Body of pancreas (tissue), 4 donors: Measurements from ENCODE around the gene SKIC8. TPM values are rescaled to one million over a fixed set of nuclear protein-coding genes. Genes with fewer than 3 reads are reported as not detected.

ENCODE experiments used
- ATAC-seq: fragments of 150-250 bp; one replicate; pipeline ENCODE4 v1.9.1; 2016
- DNase-seq, 4 donors: peaks; one replicate each; pipeline ENCODE4 v3.0.0-alpha.2; 2019
- H3K27ac ChIP-seq, 4 donors: fragments of 200-600 bp; sonication (generic); 1 replicate in 3 of 4; 2 replicates in 1 of 4; pipeline versions ENCODE4 v1.5.1 to v1.6.1; 2016 to 2019; ENCODE audit warnings: mild to moderate bottlenecking in 1 of 4, mixed read lengths in 1 of 4, moderate library complexity in 1 of 4
- H3K27me3 ChIP-seq, 2 donors: fragments of 200-600 bp; sonication (generic); one replicate each; pipeline ENCODE4 v1.6.0; 2016; ENCODE audit warnings: mild to moderate bottlenecking in 1 of 2
- H3K36me3 ChIP-seq, 2 donors: fragments of 200-600 bp; sonication (generic); replicated peaks in 1 of 2; 2 replicates each; pipeline ENCODE4 v1.5.1; 2016; ENCODE audit warnings: low read depth in 2 of 2; ENCODE audit not compliant: insufficient read depth in 1 of 2
- H3K4me1 ChIP-seq: fragments of 200-600 bp; sonication (generic); one replicate; pipeline ENCODE4 v1.6.0; 2016
- H3K4me3 ChIP-seq, 2 donors: fragments of 200-600 bp; sonication (generic); 1 replicate in 1 of 2; 2 replicates in 1 of 2; pipeline ENCODE4 v1.5.1; 2016 to 2019
- H3K9me3 ChIP-seq, 3 donors: fragments of 200-600 bp; sonication (generic); 1 replicate in 2 of 3; 2 replicates in 1 of 3; pipeline ENCODE4 v1.5.1; 2016
- POLR2A ChIP-seq, 3 donors: fragments of 450-650 bp; IDR thresholded peaks; one replicate each; pipeline ENCODE4 v1.6.1; 2016; ENCODE audit warnings: antibody characterized with exemption in 3 of 3, mild to moderate bottlenecking in 2 of 3
- WGBS, 2 donors: methylation state at CpG; one replicate each; pipeline ENCODE4 v1.1.5; 2017; 5-methylcytosine and 5-hydroxymethylcytosine counted together
- intact Hi-C: fragments of 100-400 bp; cut with DNase I; formaldehyde crosslinking; loops from one replicate; pipeline ENCODE4 v1.15.1; 2023
- total RNA-seq, 2 donors: library from RNA; depleted of rRNA; stranded (reverse); fragments of >200 nt; gene quantifications; one replicate each; pipeline ENCODE4 v1.1.0, GENCODE V29; 2016
- TF ChIP-seq, protein P1 (sequence below), 7 experiments: fragments of 450-650 bp in 4 of 7; fragments of 200-600 bp in 3 of 7; sonication (generic) in 3 of 7; IDR thresholded peaks; one replicate each; pipeline ENCODE4 v1.5.1; 2016 to 2019; ENCODE audit warnings: antibody characterized with exemption in 7 of 7

The SKIC8 gene
- total RNA-seq, 2 donors from 2014 or later = 30.3 to 31.4 TPM

GRCh38 chr15:78317145-78317836, 17.9 kb upstream of the SKIC8 start:
- 76 to 78% methylated on average over 8 of the region's 8 CpGs for WGBS, 2 donors
- no peak overlapping the region for H3K27ac ChIP-seq
- no peaks in the 10 kb centered on the region for H3K4me1 ChIP-seq
- no peak overlapping the region for H3K4me3 ChIP-seq
- H3K9me3 ChIP-seq = no peaks in the 10 kb centered on the region
- TF ChIP-seq, protein P1, sequence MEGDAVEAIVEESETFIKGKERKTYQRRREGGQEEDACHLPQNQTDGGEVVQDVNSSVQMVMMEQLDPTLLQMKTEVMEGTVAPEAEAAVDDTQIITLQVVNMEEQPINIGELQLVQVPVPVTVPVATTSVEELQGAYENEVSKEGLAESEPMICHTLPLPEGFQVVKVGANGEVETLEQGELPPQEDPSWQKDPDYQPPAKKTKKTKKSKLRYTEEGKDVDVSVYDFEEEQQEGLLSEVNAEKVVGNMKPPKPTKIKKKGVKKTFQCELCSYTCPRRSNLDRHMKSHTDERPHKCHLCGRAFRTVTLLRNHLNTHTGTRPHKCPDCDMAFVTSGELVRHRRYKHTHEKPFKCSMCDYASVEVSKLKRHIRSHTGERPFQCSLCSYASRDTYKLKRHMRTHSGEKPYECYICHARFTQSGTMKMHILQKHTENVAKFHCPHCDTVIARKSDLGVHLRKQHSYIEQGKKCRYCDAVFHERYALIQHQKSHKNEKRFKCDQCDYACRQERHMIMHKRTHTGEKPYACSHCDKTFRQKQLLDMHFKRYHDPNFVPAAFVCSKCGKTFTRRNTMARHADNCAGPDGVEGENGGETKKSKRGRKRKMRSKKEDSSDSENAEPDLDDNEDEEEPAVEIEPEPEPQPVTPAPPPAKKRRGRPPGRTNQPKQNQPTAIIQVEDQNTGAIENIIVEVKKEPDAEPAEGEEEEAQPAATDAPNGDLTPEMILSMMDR (IDR thresholded peaks at IDR 0.05) = no peak
- TF ChIP-seq POLR2A (IDR thresholded peaks at IDR 0.05) = no peak
- H3K27me3 ChIP-seq = no peaks in the 10 kb centered on the region
- intact Hi-C loops = no loop called here
- no peak for DNase-seq
- H3K36me3 ChIP-seq = no peaks in the 10 kb centered on the region
- no peak for ATAC-seq

DNA sequence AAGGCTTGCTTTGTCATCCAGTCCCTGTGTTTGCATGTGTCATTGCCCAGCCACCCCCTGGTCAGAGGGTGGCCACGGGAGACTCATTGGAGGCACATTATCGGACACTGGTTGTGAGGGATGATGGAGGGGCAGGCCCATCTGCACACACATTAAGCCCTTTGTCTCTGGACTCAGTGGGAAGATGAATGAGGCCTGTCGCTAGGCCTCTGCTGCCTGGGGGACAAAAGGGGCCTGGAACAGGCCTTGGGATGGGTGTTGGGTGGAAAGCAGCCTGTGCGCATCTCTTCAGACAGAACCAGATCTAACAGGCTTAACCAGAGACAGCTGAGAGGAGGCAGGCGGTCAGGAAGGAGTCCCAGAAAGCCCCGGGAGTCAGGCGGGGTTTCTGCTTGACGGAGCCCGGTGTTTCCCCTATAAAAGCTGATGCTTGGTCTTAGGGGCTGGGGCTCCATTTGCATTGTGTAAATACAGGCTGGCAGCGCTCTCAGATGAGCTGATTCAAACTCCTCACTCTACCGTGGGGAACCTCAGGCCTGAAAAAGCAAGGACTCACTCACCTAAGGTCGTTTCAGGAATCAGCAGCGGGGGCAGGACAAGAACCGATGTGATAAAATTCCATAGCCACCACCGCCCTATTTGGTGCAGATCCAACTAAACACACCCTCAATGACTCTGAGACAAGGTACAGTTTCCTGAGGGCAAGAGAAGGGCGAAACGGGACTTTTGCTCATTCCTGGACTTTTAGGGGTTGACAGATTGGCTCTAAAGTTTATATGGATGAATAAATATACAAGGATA, 17.1 kb upstream of the SKIC8 start:
- ATAC-seq = no peak
- WGBS, 2 donors = 43 to 62% methylated on average over 7 to 17 of the region's 17 CpGs
- Histone ChIP-seq H3K27ac (no peak overlapping the region), H3K27me3 (no peaks in the 10 kb centered on the region), H3K4me3 (no peak overlapping the region), H3K9me3 (no peaks in the 10 kb centered on the region), H3K4me1 (no peaks in the 10 kb centered on the region), H3K36me3 (no peaks in the 10 kb centered on the region)
- TF ChIP-seq, protein P1 (IDR thresholded peaks at IDR 0.05) = no peak
- no peak for TF ChIP-seq POLR2A (IDR thresholded peaks at IDR 0.05)
- intact Hi-C loops = no loop called here
- no peak for DNase-seq

DNA sequence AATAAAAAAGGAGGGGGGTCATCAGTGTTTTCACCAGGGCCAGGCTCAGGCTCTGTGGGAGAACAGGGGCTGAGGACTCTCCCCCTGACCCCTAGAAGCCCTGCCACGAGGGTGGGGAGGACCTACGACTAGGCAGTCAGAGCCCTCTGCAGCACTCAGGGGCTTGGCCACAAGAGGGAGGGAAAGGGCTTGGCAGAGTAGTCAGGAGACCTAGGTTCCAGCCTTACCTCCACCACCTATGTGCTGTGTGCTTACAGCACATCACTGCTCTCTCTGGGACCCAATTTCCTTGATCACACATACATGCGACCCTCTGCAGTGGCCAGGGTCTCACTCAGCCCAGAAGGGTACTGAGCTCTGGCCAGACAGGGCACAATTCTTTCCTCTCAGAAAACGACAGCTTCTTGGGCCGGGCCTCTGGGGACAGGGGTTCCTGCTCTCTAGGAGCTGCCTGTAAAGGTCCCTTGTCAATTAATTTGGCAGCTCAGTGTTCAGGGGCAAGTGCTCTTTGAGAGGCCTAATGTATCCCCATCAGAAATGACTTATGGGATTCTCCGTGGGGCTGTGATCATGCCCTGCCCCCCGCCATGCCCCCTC, 16.4 kb upstream of the SKIC8 start:
- WGBS, 2 donors = 63 to 76% methylated on average over 4 to 7 of the region's 7 CpGs
- TF ChIP-seq POLR2A (IDR thresholded peaks at IDR 0.05) = no peak
- TF ChIP-seq, protein P1 (IDR thresholded peaks at IDR 0.05) = no peak
- Histone ChIP-seq H3K27ac (no peak overlapping the region), H3K27me3 (no peaks in the 10 kb centered on the region), H3K4me1 (no peaks in the 10 kb centered on the region), H3K36me3 (no peaks in the 10 kb centered on the region), H3K4me3 (no peak overlapping the region), H3K9me3 (no peaks in the 10 kb centered on the region)
- ATAC-seq = no peak
- DNase-seq = no peak
- intact Hi-C loops = no loop called here

DNA sequence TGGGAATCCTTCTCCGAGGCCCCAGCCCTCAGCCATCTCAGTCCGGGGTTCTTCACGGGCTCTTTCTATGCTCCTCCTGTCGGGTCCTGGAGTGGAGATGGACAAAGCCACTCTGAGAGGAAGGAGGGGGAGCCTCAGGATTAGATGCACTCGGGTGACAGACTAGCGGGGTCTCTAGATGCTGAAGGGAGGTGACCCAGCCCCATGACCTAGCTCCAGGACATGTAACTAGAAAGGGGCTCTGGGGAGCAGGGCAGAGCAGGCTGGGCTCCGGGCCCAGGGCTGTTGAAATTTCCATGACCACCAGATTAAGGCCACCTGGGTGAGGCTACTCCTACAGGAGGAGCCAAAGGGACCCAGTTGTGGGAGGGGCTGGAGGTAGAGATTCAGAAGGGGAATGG, 14.8 kb upstream of the SKIC8 start:
- Histone ChIP-seq H3K4me3 (no peak overlapping the region), H3K4me1 (no peaks in the 10 kb centered on the region), H3K27me3 (no peaks in the 10 kb centered on the region), H3K36me3 (no peaks in the 10 kb centered on the region), H3K27ac (no peak overlapping the region), H3K9me3 (no peaks in the 10 kb centered on the region)
- ATAC-seq = no peak
- no peak for TF ChIP-seq POLR2A (IDR thresholded peaks at IDR 0.05)
- TF ChIP-seq, protein P1 (IDR thresholded peaks at IDR 0.05) = no peak
- DNase-seq = no peak
- intact Hi-C loops = no loop called here
- 76 to 81% methylated on average over 7 of the region's 7 CpGs for WGBS, 2 donors
